ENCODE measurements around the gene SELENON. TPM values are rescaled to one million over a fixed set of nuclear protein-coding genes. Genes with fewer than 3 reads are reported as not detected.

The SELENON gene
- total and polyA plus RNA-seq, 2 of the 13 experiments (the other 11 are each of a cell fraction or from before 2014, with no cell fraction given): 3.8 to 8.0 TPM

- TF ChIP-seq ZNF687 (CRISPR knock-in tag; IDR thresholded peaks at IDR 0.05) (peak; percentile 75; the same call in 1 of the 2 replicates), ZNF24 (IDR thresholded peaks at IDR 0.05) (no peak), NR2F6 (IDR thresholded peaks at IDR 0.05) (no peak), NR2F6 (CRISPR knock-in tag; IDR thresholded peaks at IDR 0.05) (no peak), ZNF34 (CRISPR knock-in tag; IDR thresholded peaks at IDR 0.05; ENCODE audit: borderline replicate concordance) (no peak), NFRKB (IDR thresholded peaks at IDR 0.05) (no peak), JARID2 (CRISPR knock-in tag; IDR thresholded peaks at IDR 0.05; ENCODE audit: insufficient replicate concordance) (no peak), ZNF772 (CRISPR knock-in tag; IDR thresholded peaks at IDR 0.05) (peak; percentile 73; the same call in 1 of the 2 replicates), ZNF318 (CRISPR knock-in tag; IDR thresholded peaks at IDR 0.05) (0 out of 2 replicates have a peak, but pooled peaks have one; percentile 68), E2F2 (CRISPR knock-in tag; IDR thresholded peaks at IDR 0.05; ENCODE audit: borderline replicate concordance) (no peak), DMAP1 (CRISPR knock-in tag; IDR thresholded peaks at IDR 0.05) (no peak), ATF2 (CRISPR knock-in tag; IDR thresholded peaks at IDR 0.05) (no peak), LBX2 (CRISPR knock-in tag; IDR thresholded peaks at IDR 0.05; ENCODE audit: borderline replicate concordance) (no peak)
Observed at GRCh38 chr1:25820247-25821111, 20.5 kb downstream of the SELENON start (continued).
